A549 treated with AZD9567 at 1 μM for 4 hours (cell line): Measurements from ENCODE around the gene GTF2H4. TPM values are rescaled to one million over a fixed set of nuclear protein-coding genes. Genes with fewer than 3 reads are reported as not detected.

ENCODE experiments used
- total RNA-seq: library from RNA; stranded (reverse); fragments of 200-300 nt; extraction: Qiagen RNA extraction; gene quantifications from 5 replicates; pipeline ENCODE4 v1.2.3, GENCODE V29; 2022; ENCODE audit not compliant: insufficient read depth

The GTF2H4 gene
- total RNA-seq = 15.7 to 20.4 TPM (median 19.1 TPM) in 5 replicates

GRCh38 chr6:30907758-30908591 lies at the start of gene GTF2H4:
Gene GTF2H4, plus strand, starts transcription at chr6:30908207.

GRCh38 chr6:30883685-30884520 lies 24.1 kb upstream of the GTF2H4 start, which contains the start of gene DDR1:
Gene DDR1, plus strand, starts transcription at chr6:30884519. Its CDS starts 4,211 bp downstream, at chr6:30888730.

GRCh38 chr6:30914076-30914853 lies 6.3 kb downstream of the GTF2H4 start, which contains the start of gene VARS2:
Gene VARS2, plus strand, starts transcription at chr6:30914238. Its CDS starts 599 bp downstream, at chr6:30914837.

DNA sequence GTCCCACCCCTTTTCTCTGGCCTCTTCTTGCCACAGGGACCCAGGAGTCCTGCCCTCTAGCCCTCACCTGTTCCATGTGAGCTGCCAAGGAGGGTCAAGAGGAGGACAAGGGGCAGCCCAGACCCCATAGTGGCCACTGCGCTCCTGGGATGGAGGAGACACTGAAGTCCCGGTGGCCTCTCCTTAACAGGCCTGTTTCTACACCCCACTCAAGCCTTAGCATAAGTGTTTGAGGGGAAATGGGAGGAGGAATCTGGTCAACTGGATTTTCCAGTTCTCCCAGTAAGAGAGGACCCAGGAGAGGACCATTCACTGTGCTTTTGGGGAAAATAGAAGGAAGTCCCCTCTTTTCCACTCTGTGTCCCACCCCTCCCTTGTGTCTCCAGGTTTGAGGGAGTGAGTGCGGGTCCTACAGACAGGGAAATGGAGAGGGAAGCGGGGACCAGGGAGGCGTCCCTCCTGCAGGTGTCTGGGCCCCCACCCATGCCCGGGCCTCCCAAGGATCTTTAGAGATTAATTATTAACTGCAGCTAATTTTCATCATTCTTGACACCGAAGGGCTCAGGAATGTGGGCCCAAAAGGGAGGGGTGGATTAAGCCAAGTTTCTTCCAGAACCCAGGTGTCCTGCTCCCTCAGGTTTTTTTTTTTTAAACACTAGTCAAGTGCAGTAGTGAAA lies 24.1 kb downstream of the GTF2H4 start, which contains the start of gene SFTA2:
TSS of gene SFTA2 (minus strand) at position 202 of the 677 bp plus-strand sequence. CDS start at position 128, 74 bp downstream.

GRCh38 chr6:30940361-30940986 lies 32.5 kb downstream of the GTF2H4 start, which contains the start of gene MUCL3:
Gene MUCL3, plus strand, starts transcription at chr6:30940973. Its CDS starts 27 bp downstream, at chr6:30941000.

Other genes starting within 250 kb of the GTF2H4 start
- 25.5 to 30.3 TPM (median 28.4 TPM) in 5 replicates for gene DHX16, start 235.2 kb upstream of the GTF2H4 start, total RNA-seq
- 36.2 to 39.9 TPM (median 38.6 TPM) in 5 replicates for gene PPP1R18, start 221.6 kb upstream of the GTF2H4 start, total RNA-seq
- 25.7 to 31.1 TPM (median 27.3 TPM) in 5 replicates for gene NRM, start 217.2 kb upstream of the GTF2H4 start, total RNA-seq
- 13.9 to 21.8 TPM (median 15.5 TPM) in 5 replicates for gene MDC1, start 190.9 kb upstream of the GTF2H4 start, total RNA-seq
- 843 to 940 TPM (median 881 TPM) in 5 replicates for gene TUBB, start 187.9 kb upstream of the GTF2H4 start, total RNA-seq
- gene FLOT1, start 165.5 kb upstream of the GTF2H4 start, total RNA-seq = 64.4 to 88.0 TPM (median 86.4 TPM) in 5 replicates
- 47.9 to 86.3 TPM (median 75.8 TPM) in 5 replicates for gene IER3, start 163.7 kb upstream of the GTF2H4 start, total RNA-seq
- gene DDR1, start 23.7 kb upstream of the GTF2H4 start, total RNA-seq = 46.6 to 53.1 TPM (median 48.9 TPM) in 5 replicates
- gene VARS2, start 6.0 kb downstream of the GTF2H4 start, total RNA-seq = 9.0 to 14.5 TPM (median 13.3 TPM) in 5 replicates
- not detected in 5 replicates for gene SFTA2, start 24.0 kb downstream of the GTF2H4 start, total RNA-seq
- gene MUCL3, start 32.8 kb downstream of the GTF2H4 start, total RNA-seq = 0.03 to 0.06 TPM (median 0.05 TPM) in 4 of 5 replicates, not detected in the other
- not detected in 5 replicates for gene MUC21, start 75.5 kb downstream of the GTF2H4 start, total RNA-seq
- gene MUC22, start 102.3 kb downstream of the GTF2H4 start, total RNA-seq = 0.01 to 0.02 TPM in 2 of 5 replicates, not detected in the others
- gene C6orf15, start 204.4 kb downstream of the GTF2H4 start, total RNA-seq = not detected in 5 replicates
- gene PSORS1C1, start 206.6 kb downstream of the GTF2H4 start, total RNA-seq = 3.5 to 6.1 TPM (median 4.7 TPM) in 4 of 5 replicates, not detected in the other
- 0.02 to 0.05 TPM (median 0.05 TPM) in 3 of 5 replicates, not detected in the others for gene CDSN, start 212.2 kb downstream of the GTF2H4 start, total RNA-seq
- not detected in 5 replicates for gene PSORS1C2, start 230.9 kb downstream of the GTF2H4 start, total RNA-seq
- 6.7 to 9.0 TPM (median 6.9 TPM) in 5 replicates for gene CCHCR1, start 249.6 kb downstream of the GTF2H4 start, total RNA-seq